Peyer's patch (tissue), 4 donors: ENCODE measurements around the gene KRTAP4-1. TPM values are rescaled to one million over a fixed set of nuclear protein-coding genes. Genes with fewer than 3 reads are reported as not detected.
"Not testable (repeated sequence)": the region's sequence is repeated elsewhere in the genome, so short reads cannot be mapped to it uniquely, and the experiment has no call there.

Source experiments
- DNase-seq, 3 donors: peaks; one replicate each; pipeline ENCODE4 v3.0.0-alpha.2; 2017 to 2019
- H3K27ac ChIP-seq, 4 donors: fragments of 200-600 bp; sonication (generic); one replicate each; pipeline ENCODE4 v1.5.1; 2016 to 2019
- H3K27me3 ChIP-seq, 2 donors: fragments of 200-600 bp; sonication (generic); one replicate each; pipeline ENCODE4 v1.5.1; 2019
- H3K36me3 ChIP-seq, 3 donors: fragments of 200-600 bp; sonication (generic); one replicate each; pipeline ENCODE4 v1.5.1; 2016 to 2019
- H3K4me1 ChIP-seq, 4 donors: fragments of 200-600 bp; sonication (generic); one replicate each; pipeline ENCODE4 v1.5.1; 2016 to 2019
- H3K4me3 ChIP-seq, 4 donors: fragments of 200-600 bp; sonication (generic); 1 replicate in 3 of 4; 2 replicates in 1 of 4; pipeline ENCODE4 v1.5.1; 2016 to 2019; ENCODE audit warnings: mild to moderate bottlenecking in 1 of 4
- H3K9me3 ChIP-seq, 4 donors: fragments of 200-600 bp; sonication (generic); one replicate each; pipeline ENCODE4 v1.5.1; 2016 to 2019; ENCODE audit warnings: mild to moderate bottlenecking in 1 of 4
- POLR2A ChIP-seq, 2 donors: fragments of 450-650 bp; IDR thresholded peaks; one replicate each; pipeline ENCODE4 v1.5.1; 2017; ENCODE audit warnings: antibody characterized with exemption in 2 of 2, mild to moderate bottlenecking in 2 of 2, moderate library complexity in 2 of 2
- total RNA-seq, 4 donors: library from RNA; depleted of rRNA; stranded (reverse); fragments of >200 nt; gene quantifications; one replicate each; pipeline ENCODE4 v1.1.0, GENCODE V29; 2016
- TF ChIP-seq, protein P1 (sequence below), 6 experiments: fragments of 450-650 bp in 4 of 6; fragments of 200-600 bp in 2 of 6; sonication (generic) in 1 of 6; IDR thresholded peaks; one replicate each; pipeline ENCODE4 v1.5.1; 2017 to 2019; ENCODE audit warnings: antibody characterized with exemption in 6 of 6, mild to moderate bottlenecking in 3 of 6, moderate library complexity in 1 of 6

Gene KRTAP4-1
- total RNA-seq, 4 donors from 2014 or later = not detected

DNA sequence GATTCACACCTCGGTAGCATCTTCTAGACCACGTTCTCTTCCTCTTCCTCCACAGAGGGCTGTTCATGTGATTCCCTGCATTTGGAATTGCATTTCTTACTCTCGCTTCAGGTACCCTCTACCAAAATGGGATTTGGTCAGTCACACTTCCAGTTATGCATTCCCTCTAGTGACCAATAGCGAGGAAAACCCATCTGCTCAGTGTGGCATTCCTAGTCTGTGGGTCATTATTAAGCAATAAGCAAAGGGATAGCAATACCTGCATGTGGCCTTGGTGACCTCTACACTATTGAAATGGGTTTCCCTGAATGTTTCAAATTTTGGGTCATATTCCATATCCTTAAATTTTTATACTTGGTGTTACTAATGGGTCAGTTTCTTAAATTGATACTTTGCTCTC is 34.7 kb downstream of the KRTAP4-1 start:
- no peak for DNase-seq
- Histone ChIP-seq H3K4me1 (no peaks in the 10 kb centered on the region), H3K36me3 (no peaks in the 10 kb centered on the region), H3K4me3 (no peak overlapping the region), H3K27ac (no peak overlapping the region), H3K9me3 (no peaks in the 10 kb centered on the region), H3K27me3 (no peaks in the 10 kb centered on the region)
- TF ChIP-seq, protein P1, sequence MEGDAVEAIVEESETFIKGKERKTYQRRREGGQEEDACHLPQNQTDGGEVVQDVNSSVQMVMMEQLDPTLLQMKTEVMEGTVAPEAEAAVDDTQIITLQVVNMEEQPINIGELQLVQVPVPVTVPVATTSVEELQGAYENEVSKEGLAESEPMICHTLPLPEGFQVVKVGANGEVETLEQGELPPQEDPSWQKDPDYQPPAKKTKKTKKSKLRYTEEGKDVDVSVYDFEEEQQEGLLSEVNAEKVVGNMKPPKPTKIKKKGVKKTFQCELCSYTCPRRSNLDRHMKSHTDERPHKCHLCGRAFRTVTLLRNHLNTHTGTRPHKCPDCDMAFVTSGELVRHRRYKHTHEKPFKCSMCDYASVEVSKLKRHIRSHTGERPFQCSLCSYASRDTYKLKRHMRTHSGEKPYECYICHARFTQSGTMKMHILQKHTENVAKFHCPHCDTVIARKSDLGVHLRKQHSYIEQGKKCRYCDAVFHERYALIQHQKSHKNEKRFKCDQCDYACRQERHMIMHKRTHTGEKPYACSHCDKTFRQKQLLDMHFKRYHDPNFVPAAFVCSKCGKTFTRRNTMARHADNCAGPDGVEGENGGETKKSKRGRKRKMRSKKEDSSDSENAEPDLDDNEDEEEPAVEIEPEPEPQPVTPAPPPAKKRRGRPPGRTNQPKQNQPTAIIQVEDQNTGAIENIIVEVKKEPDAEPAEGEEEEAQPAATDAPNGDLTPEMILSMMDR (IDR thresholded peaks at IDR 0.05) = no peak
- no peak for TF ChIP-seq POLR2A (IDR thresholded peaks at IDR 0.05)

DNA sequence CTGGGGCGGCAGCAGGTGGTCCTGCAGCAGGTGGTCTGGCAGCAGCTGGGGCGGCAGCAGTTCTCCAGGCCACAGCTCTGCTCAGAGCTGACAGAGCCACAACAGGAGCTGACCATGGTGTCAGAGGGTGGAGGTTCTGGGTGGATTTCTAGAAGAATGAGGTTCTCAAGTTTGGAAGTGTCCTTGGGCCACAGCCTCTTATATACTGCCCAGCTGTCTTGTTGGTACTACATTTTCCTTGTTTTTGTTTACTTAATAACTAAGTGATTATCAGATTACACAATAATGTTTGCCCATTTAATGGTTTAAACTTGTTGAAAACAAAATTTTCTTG is 35.1 kb downstream of the KRTAP4-1 start, which contains the start of gene KRTAP4-5:
KRTAP4-5 (minus strand) TSS at position 174 of the 334 bp plus-strand sequence; CDS start at position 116, 58 bp downstream.
- Histone ChIP-seq H3K27ac (no peak within 1 kb of the TSS), H3K27me3 (no peaks in the 10 kb centered on the region), H3K4me3 (no peak within 1 kb of the TSS), H3K36me3 (no peaks in the 10 kb centered on the region), H3K9me3 (no peaks in the 10 kb centered on the region), H3K4me1 (no peaks in the 10 kb centered on the region)
- TF ChIP-seq, protein P1 (IDR thresholded peaks at IDR 0.05) = no peak
- no peak for TF ChIP-seq POLR2A (IDR thresholded peaks at IDR 0.05)
- no peak for DNase-seq

GRCh38 chr17:41148971-41149651 is 35.6 kb downstream of the KRTAP4-1 start:
- H3K27ac ChIP-seq, H3K36me3 ChIP-seq, H3K9me3 ChIP-seq, DNase-seq, H3K4me1 ChIP-seq, H3K4me3 ChIP-seq, H3K27me3 ChIP-seq: not testable (repeated sequence)

- Histone ChIP-seq H3K9me3 (peaks cover 0 to 5% (median 1%) of the 10 kb centered on the region in 4 donors), H3K4me1 (no peaks in the 10 kb centered on the region), H3K36me3 (no peaks in the 10 kb centered on the region), H3K27ac (no peak overlapping the region), H3K4me3 (no peak overlapping the region), H3K27me3 (no peaks in the 10 kb centered on the region)
- no peak for DNase-seq
- TF ChIP-seq, protein P1 (IDR thresholded peaks at IDR 0.05) = no peak
- TF ChIP-seq POLR2A (IDR thresholded peaks at IDR 0.05) = no peak
These were observed 37.0 kb downstream of the KRTAP4-1 start for GRCh38 chr17:41147531-41148204.

GRCh38 chr17:41145261-41145660 is 39.5 kb downstream of the KRTAP4-1 start:
- TF ChIP-seq, protein P1 (IDR thresholded peaks at IDR 0.05) = no peak
- no peak for TF ChIP-seq POLR2A (IDR thresholded peaks at IDR 0.05)
- H3K9me3 ChIP-seq = peaks cover 0 to 5% (median 1%) of the 10 kb centered on the region in 4 donors
- no peaks in the 10 kb centered on the region for H3K36me3 ChIP-seq
- no peak overlapping the region for H3K4me3 ChIP-seq
- DNase-seq = no peak
- H3K27me3 ChIP-seq = no peaks in the 10 kb centered on the region
- H3K27ac ChIP-seq = no peak overlapping the region
- no peaks in the 10 kb centered on the region for H3K4me1 ChIP-seq

DNA sequence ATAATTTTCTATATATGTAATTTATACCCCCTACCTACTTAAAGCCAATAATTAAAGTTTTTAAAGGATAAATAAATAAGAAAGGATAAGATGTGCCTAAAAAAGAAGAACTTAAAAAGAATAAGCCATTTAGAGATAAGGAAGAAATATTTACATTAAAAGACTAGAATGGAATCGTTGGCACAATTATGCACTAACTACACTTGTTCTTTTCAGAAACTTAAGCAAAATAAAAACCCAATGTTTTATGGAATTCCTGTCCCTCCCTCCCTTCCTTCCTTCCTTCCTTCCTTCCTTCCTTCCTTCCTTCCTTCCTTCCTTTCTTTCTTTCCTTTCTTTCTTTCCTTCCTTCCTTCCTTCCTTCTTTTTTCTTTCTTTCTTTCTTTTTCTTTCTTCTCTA is 39.9 kb downstream of the KRTAP4-1 start:
- TF ChIP-seq, protein P1 (IDR thresholded peaks at IDR 0.05) = no peak
- no peak for TF ChIP-seq POLR2A (IDR thresholded peaks at IDR 0.05)
- Histone ChIP-seq H3K27ac (no peak overlapping the region), H3K4me3 (no peak overlapping the region), H3K36me3 (no peaks in the 10 kb centered on the region), H3K4me1 (no peaks in the 10 kb centered on the region), H3K27me3 (no peaks in the 10 kb centered on the region), H3K9me3 (peaks cover 0 to 9% (median 1%) of the 10 kb centered on the region in 4 donors)
- no peak for DNase-seq
